OCI-LY1 (cell line): ENCODE measurements around the gene PROM2.

Experiments used
- H2AFZ ChIP-seq: fragments of 200-600 bp; sonication (generic), shearing (Covaris generic); 2 replicates; pipeline ENCODE4 v1.6.0; 2014; ENCODE audit warnings: antibody characterized with exemption, mild to moderate bottlenecking, low read length
- H3F3A ChIP-seq: fragments of 200-600 bp; sonication (generic), shearing (Covaris generic); 2 replicates; pipeline ENCODE4 v1.6.0; 2014; ENCODE audit warnings: mild to moderate bottlenecking, antibody characterized with exemption, low read length, moderate library complexity; ENCODE audit not compliant: insufficient read depth
- H3K27ac ChIP-seq: fragments of 200-600 bp; sonication (generic); 2 replicates; pipeline ENCODE4 v1.5.1; 2014; ENCODE audit warnings: low read length, mixed run types, mild to moderate bottlenecking, low read depth; ENCODE audit not compliant: poor library complexity, severe bottlenecking
- H3K27me3 ChIP-seq: fragments of 200-600 bp; sonication (generic); 2 replicates; pipeline ENCODE4 v1.6.0; 2014; ENCODE audit warnings: antibody characterized with exemption, mild to moderate bottlenecking, low read length, moderate library complexity; ENCODE audit not compliant: insufficient read depth
- H3K36me3 ChIP-seq: fragments of 200-600 bp; sonication (generic); 2 replicates; pipeline ENCODE4 v1.6.1; 2014; ENCODE audit warnings: mild to moderate bottlenecking, antibody characterized with exemption, low read length, moderate library complexity, mixed read lengths; ENCODE audit not compliant: insufficient read depth
- H3K4me1 ChIP-seq: fragments of 200-600 bp; sonication (generic); 2 replicates; pipeline ENCODE4 v1.5.1; 2014; ENCODE audit warnings: mild to moderate bottlenecking, low read length, moderate library complexity; ENCODE audit not compliant: insufficient read depth, severe bottlenecking
- H3K4me2 ChIP-seq: fragments of 200-600 bp; sonication (generic), shearing (Covaris generic); 2 replicates; pipeline ENCODE4 v1.6.1; 2014; ENCODE audit warnings: low read length
- H3K4me3 ChIP-seq: fragments of 200-600 bp; sonication (generic); 2 replicates; pipeline ENCODE4 v1.5.1; 2014; ENCODE audit warnings: low read length, low read depth, mild to moderate bottlenecking, mixed read lengths; ENCODE audit not compliant: poor library complexity, severe bottlenecking
- H3K79me2 ChIP-seq: fragments of 200-600 bp; shearing (Covaris generic); 2 replicates; pipeline ENCODE4 v1.6.1; 2016; ENCODE audit warnings: mixed run types, low read length, mixed read lengths; ENCODE audit not compliant: insufficient read depth
- H3K9ac ChIP-seq: fragments of 200-600 bp; sonication (generic), shearing (Covaris generic); 2 replicates; pipeline ENCODE4 v1.6.1; 2014; ENCODE audit warnings: mild to moderate bottlenecking, low read length, mixed read lengths
- H3K9me2 ChIP-seq: fragments of 200-600 bp; sonication (generic), shearing (Covaris generic); 2 replicates; pipeline ENCODE4 v1.6.1; 2014; ENCODE audit warnings: low read depth, mild to moderate bottlenecking, low read length, mixed read lengths
- H3K9me3 ChIP-seq: fragments of 200-600 bp; shearing (Covaris generic); 2 replicates; pipeline ENCODE4 v1.6.1; 2014; ENCODE audit warnings: low read length, mixed read lengths
- H4K20me1 ChIP-seq: fragments of 200-600 bp; sonication (generic), shearing (Covaris generic); 2 replicates; pipeline ENCODE4 v1.6.0; 2016; ENCODE audit warnings: mild to moderate bottlenecking, low read length; ENCODE audit not compliant: insufficient read depth
- CTCF ChIP-seq: fragments of 200-600 bp; sonication (generic), shearing (Covaris generic); IDR thresholded peaks from 2 replicates; pipeline ENCODE4 v1.5.1; 2017; ENCODE audit warnings: mild to moderate bottlenecking, antibody characterized with exemption, low read length, moderate library complexity, mixed read lengths
- EZH2 ChIP-seq: fragments of 200-600 bp; sonication (generic), shearing (Covaris generic); IDR thresholded peaks from 2 replicates; pipeline ENCODE4 v1.8.0; 2017; ENCODE audit warnings: borderline replicate concordance, mixed run types, mild to moderate bottlenecking, antibody characterized with exemption, low read length, moderate library complexity, mixed read lengths

Gene PROM2

GRCh38 chr2:95318431-95319220, 44.4 kb downstream of the PROM2 start:
- H3K4me3 ChIP-seq = no peak overlapping the region
- no peak overlapping the region for H3K9ac ChIP-seq
- no peaks in the 10 kb centered on the region for H3K79me2 ChIP-seq
- H3K4me2 ChIP-seq = no peak overlapping the region
- no peak overlapping the region for H3K27ac ChIP-seq
- H3K27me3 ChIP-seq = no peaks in the 10 kb centered on the region
- H4K20me1 ChIP-seq = no peaks in the 10 kb centered on the region
- TF ChIP-seq EZH2 (no peak), CTCF (no peak)
- H3K36me3 ChIP-seq = no peaks in the 10 kb centered on the region
- no peaks in the 10 kb centered on the region for H3F3A ChIP-seq
- no peaks in the 10 kb centered on the region for H3K9me2 ChIP-seq
- no peaks in the 10 kb centered on the region for H3K9me3 ChIP-seq
- H2AFZ ChIP-seq = no peak overlapping the region
- no peaks in the 10 kb centered on the region for H3K4me1 ChIP-seq

GRCh38 chr2:95319481-95320343, 45.5 kb downstream of the PROM2 start:
- H3K9ac ChIP-seq = no peak overlapping the region
- H3K27me3 ChIP-seq = no peaks in the 10 kb centered on the region
- no peaks in the 10 kb centered on the region for H3K9me3 ChIP-seq
- H4K20me1 ChIP-seq = no peaks in the 10 kb centered on the region
- H3K4me2 ChIP-seq = no peak overlapping the region
- no peak for TF ChIP-seq EZH2
- TF ChIP-seq CTCF = no peak
- H2AFZ ChIP-seq = no peak overlapping the region
- H3K4me1 ChIP-seq = no peaks in the 10 kb centered on the region
- no peaks in the 10 kb centered on the region for H3K9me2 ChIP-seq
- no peak overlapping the region for H3K27ac ChIP-seq
- no peaks in the 10 kb centered on the region for H3F3A ChIP-seq
- no peaks in the 10 kb centered on the region for H3K79me2 ChIP-seq
- H3K36me3 ChIP-seq = no peaks in the 10 kb centered on the region
- no peak overlapping the region for H3K4me3 ChIP-seq

GRCh38 chr2:95320344-95320712, 46.1 kb downstream of the PROM2 start:
- H3K9me2 ChIP-seq = no peaks in the 10 kb centered on the region

More at GRCh38 chr2:95320344-95320712, 46.1 kb downstream of the PROM2 start:
- TF ChIP-seq CTCF (no peak), EZH2 (no peak)
- H3K27ac ChIP-seq = no peak overlapping the region
- H3K4me3 ChIP-seq = no peak overlapping the region
- no peaks in the 10 kb centered on the region for H3K4me1 ChIP-seq
- no peak overlapping the region for H3K9ac ChIP-seq
- no peaks in the 10 kb centered on the region for H3K9me3 ChIP-seq
- H3K79me2 ChIP-seq = no peaks in the 10 kb centered on the region
- H3K4me2 ChIP-seq = no peak overlapping the region
- H4K20me1 ChIP-seq = no peaks in the 10 kb centered on the region
- no peaks in the 10 kb centered on the region for H3K36me3 ChIP-seq
- no peaks in the 10 kb centered on the region for H3K27me3 ChIP-seq
- H2AFZ ChIP-seq = no peak overlapping the region
- no peaks in the 10 kb centered on the region for H3F3A ChIP-seq
